Osteoblast (primary cell): ENCODE measurements around the gene SPRR2G. TPM values are rescaled to one million over a fixed set of nuclear protein-coding genes. Genes with fewer than 3 reads are reported as not detected.
"Not testable (repeated sequence)": the region's sequence is repeated elsewhere in the genome, so short reads cannot be mapped to it uniquely, and the experiment has no call there.

Experiments
- DNase-seq: peaks from one replicate; pipeline ENCODE4 v3.0.0; 2011; ENCODE audit warnings: low spot score, mixed read lengths; ENCODE audit not compliant: insufficient read length; ENCODE audit errors: missing footprints
- H2AFZ ChIP-seq: 2 replicates; pipeline ENCODE4 v1.6.0; 2011; ENCODE audit warnings: mild to moderate bottlenecking, low read length
- H3K27ac ChIP-seq: 2 replicates; pipeline ENCODE4 v1.5.1; 2011; ENCODE audit warnings: mild to moderate bottlenecking, low read depth, low read length, moderate library complexity
- H3K27me3 ChIP-seq: 2 replicates; pipeline ENCODE4 v1.6.0; 2012; ENCODE audit warnings: mild to moderate bottlenecking, control low read depth, inconsistent platforms, low read length, moderate library complexity; ENCODE audit not compliant: insufficient read depth
- H3K36me3 ChIP-seq: 2 replicates; pipeline ENCODE4 v1.5.1; 2011; ENCODE audit warnings: mild to moderate bottlenecking, low read length, control low read depth, moderate library complexity; ENCODE audit not compliant: insufficient read depth
- H3K4me1 ChIP-seq: 2 replicates; pipeline ENCODE4 v1.5.1; 2011; ENCODE audit warnings: mild to moderate bottlenecking, low read length, control low read depth, moderate library complexity; ENCODE audit not compliant: insufficient read depth
- H3K4me2 ChIP-seq: 2 replicates; pipeline ENCODE4 v1.6.0; 2011; ENCODE audit warnings: mild to moderate bottlenecking, low read length; ENCODE audit not compliant: insufficient read depth
- H3K4me3 ChIP-seq: fragments of 200-600 bp; sonication (generic); 3 replicates; pipeline ENCODE4 v1.5.1; 2012; ENCODE audit warnings: mild to moderate bottlenecking, low read length, inconsistent platforms; ENCODE audit not compliant: insufficient read depth
- H3K79me2 ChIP-seq: 2 replicates; pipeline ENCODE4 v1.6.0; 2012; ENCODE audit warnings: mild to moderate bottlenecking, low read length, control low read depth, inconsistent platforms; ENCODE audit not compliant: insufficient read depth
- H3K9me3 ChIP-seq: 2 replicates; pipeline ENCODE4 v1.5.1; 2011; ENCODE audit warnings: low read depth, low read length, control low read depth
- H4K20me1 ChIP-seq: 2 replicates; pipeline ENCODE4 v1.6.0; 2012; ENCODE audit warnings: mild to moderate bottlenecking, low read length, control low read depth; ENCODE audit not compliant: insufficient read depth
- CTCF ChIP-seq: IDR thresholded peaks from 2 replicates; pipeline ENCODE4 v1.5.1; 2011; ENCODE audit warnings: mild to moderate bottlenecking, low read depth, low read length, moderate library complexity; ENCODE audit errors: extremely low read depth
- total RNA-seq: library from RNA; depleted of rRNA; stranded (reverse); fragments of >200 nt; gene quantifications from 2 replicates; pipeline ENCODE4 v1.2.3, GENCODE V29; 2012

Gene SPRR2G
- total RNA-seq, 1 donor: not detected

DNA sequence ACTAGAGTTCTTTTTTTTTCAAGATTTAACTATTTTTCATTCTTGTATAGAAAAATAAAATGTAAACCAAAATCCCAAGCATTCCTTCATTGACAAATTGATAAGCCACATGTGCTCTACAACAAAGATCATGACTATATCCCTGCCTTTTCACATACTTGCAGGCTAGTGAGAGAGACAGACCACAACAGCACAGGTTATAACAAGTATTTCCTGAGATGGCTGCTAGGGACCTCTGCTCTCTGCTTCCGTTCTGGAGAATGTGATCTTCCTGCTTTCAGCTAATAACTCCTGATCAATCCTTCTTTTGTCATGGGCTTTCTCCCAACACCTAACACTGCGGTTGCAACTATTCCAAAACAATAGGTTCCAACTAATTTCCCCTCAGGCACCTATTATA, 23.4 kb downstream of the SPRR2G start:
- Histone ChIP-seq H3K4me3 (no peak overlapping the region), H3K79me2 (no peaks in the 10 kb centered on the region), H3K4me1 (no peaks in the 10 kb centered on the region), H3K27me3 (no peaks in the 10 kb centered on the region), H3K4me2 (no peak overlapping the region), H3K27ac (no peak overlapping the region), H3K36me3 (no peaks in the 10 kb centered on the region), H3K9me3 (no peaks in the 10 kb centered on the region), H2AFZ (no peak overlapping the region), H4K20me1 (no peaks in the 10 kb centered on the region)
- peak; percentile 13 for DNase-seq
- no peak for TF ChIP-seq CTCF

DNA sequence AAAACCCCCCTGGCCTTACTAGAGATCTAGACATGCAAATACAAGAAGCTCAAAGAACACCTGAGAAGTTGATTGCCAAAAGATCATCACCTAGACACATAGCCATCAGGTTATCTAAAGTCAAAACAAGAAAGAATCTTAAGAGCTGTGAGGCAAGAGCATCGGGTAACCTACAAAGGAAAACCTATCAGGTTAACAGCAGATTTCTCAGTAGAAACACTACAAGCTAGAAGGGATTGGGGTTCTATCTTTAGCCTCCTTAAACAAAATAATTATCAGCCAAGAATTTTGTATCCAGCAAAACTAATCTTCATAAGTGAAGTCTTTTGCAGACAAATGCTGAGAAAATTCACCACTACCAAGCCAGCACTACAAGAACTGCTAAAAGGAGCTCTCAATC, 25.2 kb downstream of the SPRR2G start:
- no peak for DNase-seq
- Histone ChIP-seq H3K36me3 (no peaks in the 10 kb centered on the region), H3K4me3 (no peak overlapping the region), H2AFZ (no peak overlapping the region), H3K9me3 (no peaks in the 10 kb centered on the region), H4K20me1 (no peaks in the 10 kb centered on the region), H3K4me1 (no peaks in the 10 kb centered on the region), H3K27me3 (no peaks in the 10 kb centered on the region), H3K27ac (no peak overlapping the region), H3K4me2 (no peak overlapping the region), H3K79me2 (no peaks in the 10 kb centered on the region)
- no peak for TF ChIP-seq CTCF

GRCh38 chr1:153123793-153124192, 26.9 kb downstream of the SPRR2G start:
- H3K27ac ChIP-seq, H3K4me3 ChIP-seq, H3K36me3 ChIP-seq, H3K27me3 ChIP-seq, H4K20me1 ChIP-seq, H2AFZ ChIP-seq, DNase-seq, H3K4me1 ChIP-seq, H3K9me3 ChIP-seq, H3K4me2 ChIP-seq, H3K79me2 ChIP-seq: not testable (repeated sequence)

DNA sequence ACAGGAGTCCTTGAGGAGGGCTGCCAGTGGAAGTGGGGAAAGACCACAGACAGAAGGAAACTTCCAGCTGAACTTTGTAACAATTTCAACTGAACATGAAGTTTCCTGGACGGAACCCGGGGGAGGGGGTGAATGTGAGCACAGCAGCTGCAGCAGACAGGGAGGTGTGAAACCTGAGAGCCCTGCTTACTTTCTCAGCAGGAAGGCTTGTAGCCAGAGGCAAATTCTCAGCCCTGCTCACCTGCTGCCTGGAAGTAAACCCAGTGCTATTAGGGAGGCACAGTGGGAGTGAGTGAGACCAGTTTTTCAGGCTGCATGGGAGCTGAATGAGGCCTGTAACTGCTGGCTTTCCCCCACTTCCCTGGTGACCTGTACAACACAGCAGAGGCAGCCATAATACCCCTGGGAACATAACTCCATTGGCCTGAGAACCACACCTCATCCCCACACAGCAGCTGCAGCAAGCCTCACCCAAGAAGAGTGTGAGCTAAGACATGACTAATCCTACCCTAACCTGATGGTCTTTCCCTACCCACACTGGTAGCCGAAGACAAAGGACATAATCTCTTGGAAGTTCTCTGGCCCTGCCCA, 27.8 kb downstream of the SPRR2G start:
- H3K36me3 ChIP-seq: no peaks in the 10 kb centered on the region
- no peak for TF ChIP-seq CTCF
- no peaks in the 10 kb centered on the region for H3K9me3 ChIP-seq
- no peak for DNase-seq
- no peak overlapping the region for H3K4me3 ChIP-seq
- H3K27ac ChIP-seq: no peak overlapping the region
- no peaks in the 10 kb centered on the region for H3K79me2 ChIP-seq
- no peak overlapping the region for H3K4me2 ChIP-seq
- no peaks in the 10 kb centered on the region for H3K27me3 ChIP-seq
- no peaks in the 10 kb centered on the region for H4K20me1 ChIP-seq
- no peak overlapping the region for H2AFZ ChIP-seq
- no peaks in the 10 kb centered on the region for H3K4me1 ChIP-seq
